Loucy (cell line): ENCODE data around the gene CCDC71L.

ENCODE experiments used
- H2AFZ ChIP-seq: fragments of 200-600 bp; sonication (generic); 2 replicates; pipeline ENCODE4 v1.6.0; 2016; ENCODE audit warnings: antibody characterized with exemption, mild to moderate bottlenecking, low read length, moderate library complexity
- H3F3A ChIP-seq: fragments of 200-600 bp; 2 replicates; pipeline ENCODE4 v1.6.0; 2016; ENCODE audit warnings: antibody characterized with exemption, low read depth, mild to moderate bottlenecking
- H3K27me3 ChIP-seq: fragments of 200-600 bp; sonication (generic); 2 replicates; pipeline ENCODE4 v1.6.1; 2014; ENCODE audit warnings: low read length, mild to moderate bottlenecking; ENCODE audit not compliant: insufficient read depth, poor library complexity, severe bottlenecking
- H3K36me3 ChIP-seq: fragments of 200-600 bp; sonication (generic); 2 replicates; pipeline ENCODE4 v1.6.1; 2016; ENCODE audit warnings: low read length; ENCODE audit not compliant: insufficient read depth
- H3K4me1 ChIP-seq: fragments of 200-600 bp; sonication (generic); 2 replicates; pipeline ENCODE4 v1.5.1; 2014; ENCODE audit warnings: low read length, mild to moderate bottlenecking; ENCODE audit not compliant: insufficient read depth, poor library complexity, severe bottlenecking
- H3K4me2 ChIP-seq: fragments of 200-600 bp; sonication (generic); 2 replicates; pipeline ENCODE4 v1.6.0; 2014; ENCODE audit warnings: antibody characterized with exemption, low read length, low read depth, mild to moderate bottlenecking; ENCODE audit not compliant: poor library complexity, severe bottlenecking
- H3K4me3 ChIP-seq: fragments of 200-600 bp; sonication (generic); 2 replicates; pipeline ENCODE4 v1.5.1; 2014; ENCODE audit warnings: low read length, mild to moderate bottlenecking, mixed read lengths; ENCODE audit not compliant: poor library complexity, severe bottlenecking
- H3K79me2 ChIP-seq: fragments of 200-600 bp; sonication (generic); 2 replicates; pipeline ENCODE4 v1.6.1; 2014; ENCODE audit warnings: low read length; ENCODE audit not compliant: insufficient read depth
- H3K9ac ChIP-seq: fragments of 200-600 bp; sonication (generic); 2 replicates; pipeline ENCODE4 v1.6.0; 2014; ENCODE audit warnings: mild to moderate bottlenecking, low read depth, low read length, moderate library complexity; ENCODE audit not compliant: poor library complexity, severe bottlenecking
- H3K9me2 ChIP-seq: fragments of 200-600 bp; sonication (generic); replicated peaks from 2 replicates; pipeline ENCODE4 v1.6.1; 2016; ENCODE audit warnings: low read depth, low read length, mixed read lengths
- H3K9me3 ChIP-seq: fragments of 200-600 bp; sonication (generic); 2 replicates; pipeline ENCODE4 v1.6.1; 2014; ENCODE audit warnings: mild to moderate bottlenecking, antibody characterized with exemption, low read length, low read depth; ENCODE audit not compliant: insufficient read depth
- H4K20me1 ChIP-seq: fragments of 200-600 bp; sonication (generic); 2 replicates; pipeline ENCODE4 v1.6.0; 2014; ENCODE audit warnings: antibody characterized with exemption, low read length, mild to moderate bottlenecking; ENCODE audit not compliant: insufficient read depth, poor library complexity, severe bottlenecking
- CTCF ChIP-seq: fragments of 200-600 bp; sonication (generic); conservative IDR thresholded peaks from 2 replicates; pipeline ENCODE4 v1.5.1; 2014; ENCODE audit warnings: mild to moderate bottlenecking, antibody characterized with exemption, low read length
- EZH2phosphoT487 ChIP-seq: fragments of 200-600 bp; IDR thresholded peaks from 2 replicates; pipeline ENCODE4 v1.6.1; 2018; ENCODE audit warnings: antibody characterized with exemption, mild to moderate bottlenecking, moderate library complexity, borderline replicate concordance

The CCDC71L gene

GRCh38 chr7:106608661-106609060 is 52.3 kb downstream of the CCDC71L start:
- Histone ChIP-seq H3K36me3 (no peaks in the 10 kb centered on the region), H3K4me1 (peaks cover 8% of the 10 kb centered on the region), H3K9me3 (no peaks in the 10 kb centered on the region), H3K79me2 (no peaks in the 10 kb centered on the region), H3K27me3 (no peaks in the 10 kb centered on the region), H3K4me2 (no peak overlapping the region), H4K20me1 (no peaks in the 10 kb centered on the region), H3K9ac (no peak overlapping the region), H3K9me2 (no peaks in the 10 kb centered on the region), H2AFZ (no peak overlapping the region), H3F3A (no peaks in the 10 kb centered on the region), H3K4me3 (no peak overlapping the region)
- TF ChIP-seq CTCF (no peak), EZH2phosphoT487 (no peak)
